Right lobe of liver (tissue), 6 donors: ENCODE measurements around the gene FRMD3. TPM values are rescaled to one million over a fixed set of nuclear protein-coding genes. Genes with fewer than 3 reads are reported as not detected.

ENCODE experiments used
- ATAC-seq, 4 donors: fragments of 200-7000 bp; cut with Tn5 transposase; one replicate each; pipeline ENCODE4 v1.9.1; 2020; ENCODE audit warnings: mild to moderate bottlenecking in 4 of 4, moderate library complexity in 4 of 4
- DNase-seq, 3 donors: peaks; one replicate each; pipeline ENCODE4 v3.0.0-alpha.2; 2020
- H3K27ac ChIP-seq, 3 donors: fragments of 200-600 bp; one replicate each; pipeline ENCODE4 v1.8.0; 2022
- H3K27me3 ChIP-seq, 2 donors: fragments of 200-600 bp; one replicate each; pipeline ENCODE4 v1.8.0; 2022
- H3K36me3 ChIP-seq, 4 donors: fragments of 200-600 bp; sonication (generic) in 1 of 4; one replicate each; pipeline versions ENCODE4 v1.5.1 to v1.8.0; 2017 to 2022; ENCODE audit warnings: control low read depth in 1 of 4
- H3K4me1 ChIP-seq, 4 donors: fragments of 200-600 bp; sonication (generic) in 1 of 4; one replicate each; pipeline versions ENCODE4 v1.5.1 to v1.8.0; 2017 to 2022; ENCODE audit warnings: control low read depth in 1 of 4
- H3K4me3 ChIP-seq, 3 donors: fragments of 200-600 bp; one replicate each; pipeline ENCODE4 v1.8.0; 2022
- H3K9me3 ChIP-seq, 4 donors: fragments of 200-600 bp; sonication (generic) in 1 of 4; one replicate each; pipeline versions ENCODE4 v1.5.1 to v1.8.0; 2017 to 2022; ENCODE audit warnings: control low read depth in 1 of 4
- CTCF ChIP-seq, 4 donors: fragments of 200-600 bp in 3 of 4; fragments of 450-650 bp in 1 of 4; IDR thresholded peaks; one replicate each; pipeline versions ENCODE4 v1.5.1 to v1.8.0; 2016 to 2022; ENCODE audit warnings: antibody characterized with exemption in 4 of 4, mild to moderate bottlenecking in 2 of 4
- POLR2A ChIP-seq: fragments of 450-650 bp; IDR thresholded peaks from one replicate; pipeline ENCODE4 v1.6.1; 2017; ENCODE audit warnings: antibody characterized with exemption, mild to moderate bottlenecking
- WGBS: methylation state at CpG from one replicate; pipeline ENCODE4 v1.1.6; 2018; ENCODE audit warnings: low coverage, low lambda C conversion rate; ENCODE audit not compliant: insufficient coverage; ENCODE audit errors: missing lambda C conversion rate; 5-methylcytosine and 5-hydroxymethylcytosine counted together
- intact Hi-C, 2 donors: fragments of 100-400 bp; cut with DNase I; formaldehyde crosslinking; loops; one replicate each; pipeline versions ENCODE4 v1.11.2 to v1.14.1; 2022
- total RNA-seq, 6 experiments: library from RNA; depleted of rRNA in 2 of 6; stranded (reverse); fragments of >200 nt in 2 of 6; fragmentation: NEBNext Ultra II Directional in 3 of 6; extraction: Animal tissue kit (Norgen Biotek cat#: 25700) in 3 of 6; gene quantifications; one replicate each; pipeline versions ENCODE4 v1.1.0 to v1.2.4, GENCODE V29; 2016 to 2023
- donor health status: DM: no; HTN: yes; CAD: no.
- donor health status: DM: no; HTN: no; CAD: no.
- donor health status: DM: no; HTN: no; CAD: no.
- donor health status: DM: no; HTN: yes; CAD: no.
- donor health status: DM: no; HTN: yes; CAD: no.

FRMD3 gene
- total RNA-seq, 6 experiments from 2014 or later = 0.28 to 0.88 (median 0.34) TPM

- WGBS = 42% methylated on average over 2 of the region's 2 CpGs
- H3K36me3 ChIP-seq = no peaks in the 10 kb centered on the region
- intact Hi-C loops = no loop called here
- H3K27me3 ChIP-seq = no peaks in the 10 kb centered on the region
- H3K27ac ChIP-seq = no peak overlapping the region
- no peak for ATAC-seq
- TF ChIP-seq POLR2A (no peak), CTCF (IDR thresholded peaks at IDR 0.05) (no peak)
- H3K4me3 ChIP-seq = no peak overlapping the region
- no peaks in the 10 kb centered on the region for H3K4me1 ChIP-seq
- DNase-seq = no peak
- no peaks in the 10 kb centered on the region for H3K9me3 ChIP-seq
These were observed 271.9 kb downstream of the FRMD3 start for GRCh38 chr9:83266331-83266665.

- H3K4me3 ChIP-seq = no peak overlapping the region
- H3K4me1 ChIP-seq = no peaks in the 10 kb centered on the region
- WGBS = 89% methylated on average over 2 of the region's 2 CpGs
- no peak overlapping the region for H3K27ac ChIP-seq
- TF ChIP-seq CTCF (IDR thresholded peaks at IDR 0.05) = no peak
- TF ChIP-seq POLR2A = no peak
- H3K9me3 ChIP-seq = no peaks in the 10 kb centered on the region
- ATAC-seq = no peak
- no peaks in the 10 kb centered on the region for H3K27me3 ChIP-seq
- intact Hi-C loops = no loop called here
- no peaks in the 10 kb centered on the region for H3K36me3 ChIP-seq
- DNase-seq = no peak
These were observed 273.9 kb downstream of the FRMD3 start for GRCh38 chr9:83264315-83264714.

- TF ChIP-seq POLR2A (no peak), CTCF (IDR thresholded peaks at IDR 0.05) (no peak)
- intact Hi-C loops = no loop called here
- ATAC-seq (no peak), DNase-seq (no peak)
- Histone ChIP-seq H3K4me1 (no peaks in the 10 kb centered on the region), H3K4me3 (no peak overlapping the region), H3K9me3 (no peaks in the 10 kb centered on the region), H3K27me3 (no peaks in the 10 kb centered on the region), H3K27ac (no peak overlapping the region), H3K36me3 (no peaks in the 10 kb centered on the region)
- WGBS = 69% methylated on average over 1 of the region's 1 CpG
These were observed 278.6 kb downstream of the FRMD3 start for GRCh38 chr9:83259558-83259957.

GRCh38 chr9:83257937-83258891, 280.0 kb downstream of the FRMD3 start:
- no peak for DNase-seq
- WGBS = 78% methylated on average over 5 of the region's 5 CpGs
- H3K27me3 ChIP-seq = no peaks in the 10 kb centered on the region

More at GRCh38 chr9:83257937-83258891, 280.0 kb downstream of the FRMD3 start:
- TF ChIP-seq POLR2A (no peak), CTCF (IDR thresholded peaks at IDR 0.05) (no peak)
- no peaks in the 10 kb centered on the region for H3K9me3 ChIP-seq
- no peak overlapping the region for H3K27ac ChIP-seq
- ATAC-seq = no peak
- H3K4me3 ChIP-seq = no peak overlapping the region
- intact Hi-C loops = no loop called here
- H3K4me1 ChIP-seq = no peaks in the 10 kb centered on the region
- H3K36me3 ChIP-seq = no peaks in the 10 kb centered on the region
